ENCODE measurements around the gene C9orf72.

C9orf72 gene

DNA sequence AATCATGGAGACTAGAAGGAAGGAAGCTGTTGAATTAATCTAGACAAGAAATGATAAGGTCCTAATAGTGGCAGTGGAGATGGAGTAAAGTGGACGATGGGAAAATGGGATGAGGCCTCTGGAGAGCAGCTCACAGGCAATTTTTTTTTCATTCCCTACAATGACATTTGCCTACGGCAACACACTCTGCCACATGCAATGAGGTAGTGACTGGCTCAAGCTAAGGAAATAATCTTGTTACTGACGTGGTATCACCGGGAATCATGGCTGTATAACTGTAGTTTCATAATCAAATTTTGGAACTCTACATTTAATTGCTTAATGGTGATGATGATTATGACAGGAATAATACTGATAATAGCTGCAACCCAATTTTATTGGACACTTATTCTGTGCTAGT, 31.5 kb downstream of the C9orf72 start:
- peaks cover 8% of the 10 kb centered on the region for H3K36me3 ChIP-seq (ENCODE audit: control insufficient read depth, insufficient read depth, low read length)
- 90 to 99% methylated on average over 4 of the region's 4 CpGs for WGBS, 2 experiments
- H3K4me3 ChIP-seq (ENCODE audit: insufficient read depth, low read depth, low read length): no peak overlapping the region
- H3K27ac ChIP-seq (ENCODE audit: insufficient read depth, low read depth, low read length, poor library complexity, severe bottlenecking): no peak overlapping the region
- H3K4me1 ChIP-seq (ENCODE audit: control insufficient read depth, insufficient read depth, low read length): peaks cover 8% of the 10 kb centered on the region
- H3K9me3 ChIP-seq (ENCODE audit: control insufficient read depth, low read length): no peaks in the 10 kb centered on the region
- no peaks in the 10 kb centered on the region for H3K27me3 ChIP-seq (ENCODE audit: control insufficient read depth, insufficient read depth, low read length, poor library complexity, severe bottlenecking)

DNA sequence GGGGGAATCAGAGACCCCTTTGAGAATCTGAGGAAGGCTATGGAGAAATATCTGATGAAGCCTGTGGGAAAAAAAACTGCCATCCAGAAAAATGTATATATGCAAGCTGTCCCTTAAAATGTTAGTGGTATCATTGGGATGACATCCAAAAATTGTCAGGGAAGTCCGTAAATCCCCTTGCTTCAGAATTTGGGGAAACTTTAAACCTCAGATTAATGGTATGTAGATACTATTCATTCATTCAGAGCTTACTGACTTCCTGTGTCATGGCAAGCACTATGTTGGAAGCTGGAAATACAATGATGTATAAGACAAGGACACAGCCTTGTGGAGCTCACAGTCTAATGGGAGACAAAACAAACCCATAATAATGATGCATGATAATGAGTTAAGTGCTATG, 32.8 kb downstream of the C9orf72 start:
- H3K4me1 ChIP-seq (ENCODE audit: control insufficient read depth, insufficient read depth, low read length): peaks cover 12% of the 10 kb centered on the region
- H3K27me3 ChIP-seq (ENCODE audit: control insufficient read depth, insufficient read depth, low read length, poor library complexity, severe bottlenecking): no peaks in the 10 kb centered on the region
- no peak overlapping the region for H3K4me3 ChIP-seq (ENCODE audit: insufficient read depth, low read depth, low read length)
- no peaks in the 10 kb centered on the region for H3K9me3 ChIP-seq (ENCODE audit: control insufficient read depth, low read length)
- H3K36me3 ChIP-seq (ENCODE audit: control insufficient read depth, insufficient read depth, low read length): peaks cover 8% of the 10 kb centered on the region
- 89% methylated on average over 1 of the region's 1 CpG for WGBS, 2 experiments
- H3K27ac ChIP-seq (ENCODE audit: insufficient read depth, low read depth, low read length, poor library complexity, severe bottlenecking): no peak overlapping the region

DNA sequence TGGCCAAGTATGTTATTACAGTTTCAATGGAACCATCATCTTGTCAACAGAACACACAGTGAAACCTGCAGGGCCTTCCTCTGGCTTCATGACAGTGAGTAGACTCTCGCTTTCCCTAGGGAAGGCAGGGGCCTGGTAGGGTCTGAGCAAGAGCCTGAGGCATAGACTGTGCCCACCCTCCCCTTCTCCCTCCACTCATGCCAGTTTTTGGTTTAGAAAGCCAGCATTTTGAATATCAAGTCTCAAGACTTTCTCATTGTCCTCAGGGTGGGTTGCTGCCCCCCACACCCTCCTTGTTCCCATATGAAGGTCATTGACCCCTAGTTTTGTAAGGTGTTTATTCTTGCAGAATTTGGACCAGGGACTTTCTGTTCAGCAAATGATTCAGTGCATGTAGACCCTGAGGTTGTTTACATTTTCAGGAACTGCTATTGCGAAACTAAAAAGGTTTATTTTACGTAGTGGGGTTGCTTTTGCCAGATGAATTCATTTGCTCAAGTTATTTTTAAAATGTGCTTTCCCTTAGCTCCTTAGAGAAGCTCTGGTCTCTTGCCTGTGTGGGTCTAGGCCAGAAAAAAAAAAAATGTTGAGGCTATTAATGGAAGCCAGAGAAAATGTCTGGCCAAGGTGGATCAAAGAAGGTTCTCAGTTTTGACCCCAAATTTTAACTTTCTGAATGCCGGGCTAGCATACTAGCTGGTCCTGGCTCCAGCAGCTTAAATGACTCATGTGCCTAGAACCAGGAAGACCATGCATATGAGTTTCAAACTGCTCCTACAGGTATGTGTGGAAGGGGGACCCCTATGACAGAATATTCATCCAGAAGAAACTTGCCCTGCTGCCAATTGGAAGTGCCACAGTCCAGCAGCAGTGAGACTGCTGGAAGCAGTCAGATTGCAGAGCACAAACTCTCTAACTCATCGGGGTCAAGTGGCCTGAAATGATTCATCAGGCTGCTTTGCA, 33.5 kb downstream of the C9orf72 start:
- WGBS, 2 experiments: 92 to 98% methylated on average over 5 of the region's 5 CpGs
- no peak overlapping the region for H3K27ac ChIP-seq (ENCODE audit: insufficient read depth, low read depth, low read length, poor library complexity, severe bottlenecking)
- H3K4me3 ChIP-seq (ENCODE audit: insufficient read depth, low read depth, low read length): no peak overlapping the region
- no peaks in the 10 kb centered on the region for H3K27me3 ChIP-seq (ENCODE audit: control insufficient read depth, insufficient read depth, low read length, poor library complexity, severe bottlenecking)
- H3K36me3 ChIP-seq (ENCODE audit: control insufficient read depth, insufficient read depth, low read length): peaks cover 4% of the 10 kb centered on the region
- no peaks in the 10 kb centered on the region for H3K9me3 ChIP-seq (ENCODE audit: control insufficient read depth, low read length)
- H3K4me1 ChIP-seq (ENCODE audit: control insufficient read depth, insufficient read depth, low read length): peaks cover 12% of the 10 kb centered on the region

DNA sequence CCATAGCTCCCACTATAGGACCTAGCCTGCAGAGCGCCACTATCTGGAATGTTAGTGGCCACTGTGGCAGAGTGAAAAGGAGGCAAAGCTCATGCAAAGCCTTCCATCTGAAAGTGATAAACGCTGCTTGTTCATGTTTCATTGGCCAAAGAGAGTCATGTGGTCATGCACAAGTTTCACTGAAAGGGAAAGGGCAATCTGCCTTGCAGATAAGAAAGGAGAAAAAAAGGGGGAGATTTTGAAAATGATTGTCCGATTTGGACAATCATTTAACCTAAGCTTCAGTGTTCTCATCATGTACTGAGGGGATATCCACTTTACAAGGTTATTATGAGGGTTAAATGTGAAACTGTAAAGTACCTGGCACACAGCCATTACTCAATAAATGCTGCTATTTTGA, 34.6 kb downstream of the C9orf72 start:
- Histone ChIP-seq H3K36me3 (ENCODE audit: control insufficient read depth, insufficient read depth, low read length) (no peaks in the 10 kb centered on the region), H3K4me1 (ENCODE audit: control insufficient read depth, insufficient read depth, low read length) (peaks cover 12% of the 10 kb centered on the region), H3K4me3 (ENCODE audit: insufficient read depth, low read depth, low read length) (no peak overlapping the region), H3K27ac (ENCODE audit: insufficient read depth, low read depth, low read length, poor library complexity, severe bottlenecking) (no peak overlapping the region), H3K9me3 (ENCODE audit: control insufficient read depth, low read length) (no peaks in the 10 kb centered on the region), H3K27me3 (ENCODE audit: control insufficient read depth, insufficient read depth, low read length, poor library complexity, severe bottlenecking) (no peaks in the 10 kb centered on the region)
- 92 to 96% methylated on average over 3 of the region's 3 CpGs for WGBS, 2 experiments

DNA sequence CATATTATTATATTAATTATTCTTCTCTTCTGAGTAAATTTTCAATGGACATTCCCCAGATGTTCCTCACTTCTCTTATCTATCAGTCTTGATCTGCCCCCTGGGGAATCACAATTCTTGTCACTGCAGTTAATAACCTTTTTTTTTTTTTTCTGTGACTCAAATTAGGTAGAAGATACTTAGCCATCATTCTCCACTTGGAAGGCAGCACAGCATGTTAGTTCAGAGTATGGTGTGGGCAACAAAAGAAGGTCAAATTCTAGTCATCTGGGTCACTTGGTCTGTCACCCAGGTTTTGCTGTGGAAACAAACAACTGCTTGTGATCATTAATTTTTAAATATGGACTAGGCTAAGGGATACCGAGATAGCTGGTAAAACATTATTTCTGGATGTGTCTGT, 35.5 kb downstream of the C9orf72 start:
- no peaks in the 10 kb centered on the region for H3K27me3 ChIP-seq (ENCODE audit: control insufficient read depth, insufficient read depth, low read length, poor library complexity, severe bottlenecking)
- H3K27ac ChIP-seq (ENCODE audit: insufficient read depth, low read depth, low read length, poor library complexity, severe bottlenecking): no peak overlapping the region
- H3K4me1 ChIP-seq (ENCODE audit: control insufficient read depth, insufficient read depth, low read length): peaks cover 12% of the 10 kb centered on the region
- H3K4me3 ChIP-seq (ENCODE audit: insufficient read depth, low read depth, low read length): no peak overlapping the region
- WGBS, 2 experiments: 91 to 95% methylated on average over 1 of the region's 1 CpG
- no peaks in the 10 kb centered on the region for H3K9me3 ChIP-seq (ENCODE audit: control insufficient read depth, low read length)
- H3K36me3 ChIP-seq (ENCODE audit: control insufficient read depth, insufficient read depth, low read length): no peaks in the 10 kb centered on the region

DNA sequence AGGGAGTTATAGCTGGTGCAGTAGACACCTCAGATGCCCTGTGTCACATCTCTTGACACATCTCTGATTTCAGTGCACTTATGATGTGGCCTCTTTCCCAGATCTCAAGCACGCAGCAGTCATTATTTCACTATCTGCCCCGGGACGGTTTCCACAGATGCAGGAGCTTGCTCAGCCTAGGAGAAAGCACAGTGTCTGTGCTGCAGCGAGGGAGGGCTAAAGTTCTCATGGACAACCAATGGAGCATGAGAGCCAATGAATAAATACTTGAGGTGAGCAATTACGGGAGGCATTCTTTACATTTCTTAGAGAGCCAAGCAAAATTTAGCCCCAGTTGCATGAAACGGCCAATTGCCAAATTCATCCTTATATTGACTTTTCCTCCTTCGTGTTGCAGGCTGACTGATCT, 36.2 kb downstream of the C9orf72 start:
- Histone ChIP-seq H3K4me1 (ENCODE audit: control insufficient read depth, insufficient read depth, low read length) (peaks cover 12% of the 10 kb centered on the region), H3K9me3 (ENCODE audit: control insufficient read depth, low read length) (no peaks in the 10 kb centered on the region), H3K36me3 (ENCODE audit: control insufficient read depth, insufficient read depth, low read length) (no peaks in the 10 kb centered on the region), H3K27me3 (ENCODE audit: control insufficient read depth, insufficient read depth, low read length, poor library complexity, severe bottlenecking) (no peaks in the 10 kb centered on the region), H3K4me3 (ENCODE audit: insufficient read depth, low read depth, low read length) (no peak overlapping the region), H3K27ac (ENCODE audit: insufficient read depth, low read depth, low read length, poor library complexity, severe bottlenecking) (no peak overlapping the region)
- WGBS, 2 experiments: 92 to 96% methylated on average over 7 of the region's 7 CpGs

DNA sequence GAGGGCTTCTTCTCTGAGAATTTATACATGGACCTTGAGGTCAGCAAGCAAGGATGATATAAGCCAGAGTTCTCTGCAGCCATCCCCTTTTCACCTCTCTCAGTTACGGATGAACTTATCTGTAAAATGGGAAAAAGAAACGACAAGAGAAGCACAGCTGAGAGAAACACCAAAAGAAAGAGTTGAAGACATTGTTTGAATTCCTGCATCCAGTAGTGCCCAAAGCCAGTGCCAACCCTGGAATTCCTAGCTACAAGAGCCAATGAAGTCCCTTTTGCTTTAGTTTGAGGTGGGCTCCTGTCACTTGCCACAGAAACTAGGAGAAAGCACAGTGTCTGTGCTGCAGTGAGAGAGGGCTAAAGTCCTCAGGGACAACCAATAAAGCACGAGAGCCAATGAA, 37.1 kb downstream of the C9orf72 start:
- H3K27ac ChIP-seq (ENCODE audit: insufficient read depth, low read depth, low read length, poor library complexity, severe bottlenecking): no peak overlapping the region
- H3K36me3 ChIP-seq (ENCODE audit: control insufficient read depth, insufficient read depth, low read length): no peaks in the 10 kb centered on the region
- 76 to 85% methylated on average over 3 of the region's 3 CpGs for WGBS, 2 experiments
- H3K27me3 ChIP-seq (ENCODE audit: control insufficient read depth, insufficient read depth, low read length, poor library complexity, severe bottlenecking): no peaks in the 10 kb centered on the region
- no peaks in the 10 kb centered on the region for H3K9me3 ChIP-seq (ENCODE audit: control insufficient read depth, low read length)
- H3K4me1 ChIP-seq (ENCODE audit: control insufficient read depth, insufficient read depth, low read length): peaks cover 12% of the 10 kb centered on the region
- H3K4me3 ChIP-seq (ENCODE audit: insufficient read depth, low read depth, low read length): no peak overlapping the region

DNA sequence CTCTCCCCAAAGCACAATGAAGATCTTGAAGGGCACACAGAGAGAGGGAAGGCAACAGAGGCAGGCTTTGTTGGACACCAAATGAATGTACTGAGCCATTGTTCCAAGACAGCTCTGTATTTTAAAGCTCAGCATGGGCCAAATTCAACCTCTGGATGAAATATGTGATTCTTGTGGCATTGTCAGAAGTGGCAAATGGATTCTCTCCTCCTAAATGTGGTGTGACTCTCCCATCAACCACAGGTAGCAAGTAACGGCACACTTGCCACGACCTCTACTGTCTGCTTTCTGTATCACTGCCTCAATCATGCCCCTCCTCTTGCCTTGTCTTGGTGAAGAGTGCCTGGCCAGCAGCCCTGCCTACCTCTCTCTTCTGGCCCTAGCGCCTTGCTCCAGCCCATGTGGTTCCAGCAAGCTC, 37.6 kb downstream of the C9orf72 start:
- H3K4me1 ChIP-seq (ENCODE audit: control insufficient read depth, insufficient read depth, low read length): peaks cover 12% of the 10 kb centered on the region
- H3K27me3 ChIP-seq (ENCODE audit: control insufficient read depth, insufficient read depth, low read length, poor library complexity, severe bottlenecking): no peaks in the 10 kb centered on the region
- no peak overlapping the region for H3K27ac ChIP-seq (ENCODE audit: insufficient read depth, low read depth, low read length, poor library complexity, severe bottlenecking)
- no peaks in the 10 kb centered on the region for H3K36me3 ChIP-seq (ENCODE audit: control insufficient read depth, insufficient read depth, low read length)
- no peak overlapping the region for H3K4me3 ChIP-seq (ENCODE audit: insufficient read depth, low read depth, low read length)
- H3K9me3 ChIP-seq (ENCODE audit: control insufficient read depth, low read length): no peaks in the 10 kb centered on the region
- 17 to 21% methylated on average over 3 of the region's 3 CpGs for WGBS, 2 experiments

DNA sequence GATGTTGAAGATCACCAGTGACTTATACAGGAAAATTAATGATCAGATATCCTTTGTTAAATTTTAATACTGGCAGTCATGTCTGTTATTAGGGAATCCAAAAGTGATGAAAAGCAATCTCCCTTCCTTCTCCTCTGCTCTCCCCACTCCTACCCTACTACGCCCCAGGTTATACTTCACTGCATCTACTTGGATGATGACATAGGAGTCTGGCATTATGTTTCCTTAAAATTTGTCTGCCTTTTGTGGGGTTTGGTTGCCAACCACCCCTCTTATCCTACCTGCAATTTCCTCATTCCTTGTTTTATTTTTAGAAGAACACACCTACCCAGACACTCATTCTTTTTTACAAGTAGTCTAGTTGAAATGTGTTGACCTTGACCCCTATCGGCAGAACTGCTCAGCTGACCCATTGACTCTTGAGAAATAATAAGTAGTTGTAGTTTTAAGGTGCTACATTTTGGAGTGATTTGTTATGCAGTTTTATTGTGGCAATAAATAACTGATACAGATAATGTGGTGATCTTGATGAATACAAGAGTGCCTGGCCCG, 38.5 kb downstream of the C9orf72 start:
- no peak overlapping the region for H3K27ac ChIP-seq (ENCODE audit: insufficient read depth, low read depth, low read length, poor library complexity, severe bottlenecking)
- no peaks in the 10 kb centered on the region for H3K27me3 ChIP-seq (ENCODE audit: control insufficient read depth, insufficient read depth, low read length, poor library complexity, severe bottlenecking)
- 97 to 100% methylated on average over 3 of the region's 3 CpGs for WGBS, 2 experiments
- no peak overlapping the region for H3K4me3 ChIP-seq (ENCODE audit: insufficient read depth, low read depth, low read length)
- H3K9me3 ChIP-seq (ENCODE audit: control insufficient read depth, low read length): no peaks in the 10 kb centered on the region
- peaks cover 12% of the 10 kb centered on the region for H3K4me1 ChIP-seq (ENCODE audit: control insufficient read depth, insufficient read depth, low read length)
- H3K36me3 ChIP-seq (ENCODE audit: control insufficient read depth, insufficient read depth, low read length): no peaks in the 10 kb centered on the region

DNA sequence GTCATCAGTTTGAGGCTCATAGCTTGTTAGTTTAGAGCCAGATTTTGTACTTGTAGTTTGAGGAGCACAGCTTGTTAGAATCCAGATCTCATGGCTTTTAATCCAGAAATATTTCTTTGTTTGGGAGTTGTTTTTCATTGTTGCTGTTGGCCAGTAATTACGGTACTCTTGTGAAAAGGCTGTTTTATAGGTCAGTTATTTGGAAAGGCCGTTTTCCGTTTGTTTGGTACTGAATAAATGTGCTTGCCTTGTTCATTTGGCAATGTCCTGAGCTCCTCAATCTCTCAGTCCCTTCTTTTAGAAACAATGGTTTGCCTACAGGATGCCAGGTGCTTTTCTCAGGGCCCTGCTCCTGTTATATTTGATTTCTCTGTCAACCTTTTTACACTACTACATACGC, 39.1 kb downstream of the C9orf72 start:
- Histone ChIP-seq H3K4me1 (ENCODE audit: control insufficient read depth, insufficient read depth, low read length) (peaks cover 12% of the 10 kb centered on the region), H3K9me3 (ENCODE audit: control insufficient read depth, low read length) (no peaks in the 10 kb centered on the region), H3K27ac (ENCODE audit: insufficient read depth, low read depth, low read length, poor library complexity, severe bottlenecking) (no peak overlapping the region), H3K36me3 (ENCODE audit: control insufficient read depth, insufficient read depth, low read length) (no peaks in the 10 kb centered on the region), H3K27me3 (ENCODE audit: control insufficient read depth, insufficient read depth, low read length, poor library complexity, severe bottlenecking) (no peaks in the 10 kb centered on the region), H3K4me3 (ENCODE audit: insufficient read depth, low read depth, low read length) (no peak overlapping the region)
- 93 to 95% methylated on average over 4 of the region's 4 CpGs for WGBS, 2 experiments

Data from ectodermal cell (in vitro differentiated cells).